Measurements from ENCODE around the gene TAS1R1. TPM values are rescaled to one million over a fixed set of nuclear protein-coding genes. Genes with fewer than 3 reads are reported as not detected.

Gene TAS1R1
- under 1 TPM in 3 of 4 donors, not detected in 1; 0.05 to 0.11 (median 0.10) TPM for polyA plus RNA-seq (ENCODE audit: insufficient read length in 4 of 4)

DNA sequence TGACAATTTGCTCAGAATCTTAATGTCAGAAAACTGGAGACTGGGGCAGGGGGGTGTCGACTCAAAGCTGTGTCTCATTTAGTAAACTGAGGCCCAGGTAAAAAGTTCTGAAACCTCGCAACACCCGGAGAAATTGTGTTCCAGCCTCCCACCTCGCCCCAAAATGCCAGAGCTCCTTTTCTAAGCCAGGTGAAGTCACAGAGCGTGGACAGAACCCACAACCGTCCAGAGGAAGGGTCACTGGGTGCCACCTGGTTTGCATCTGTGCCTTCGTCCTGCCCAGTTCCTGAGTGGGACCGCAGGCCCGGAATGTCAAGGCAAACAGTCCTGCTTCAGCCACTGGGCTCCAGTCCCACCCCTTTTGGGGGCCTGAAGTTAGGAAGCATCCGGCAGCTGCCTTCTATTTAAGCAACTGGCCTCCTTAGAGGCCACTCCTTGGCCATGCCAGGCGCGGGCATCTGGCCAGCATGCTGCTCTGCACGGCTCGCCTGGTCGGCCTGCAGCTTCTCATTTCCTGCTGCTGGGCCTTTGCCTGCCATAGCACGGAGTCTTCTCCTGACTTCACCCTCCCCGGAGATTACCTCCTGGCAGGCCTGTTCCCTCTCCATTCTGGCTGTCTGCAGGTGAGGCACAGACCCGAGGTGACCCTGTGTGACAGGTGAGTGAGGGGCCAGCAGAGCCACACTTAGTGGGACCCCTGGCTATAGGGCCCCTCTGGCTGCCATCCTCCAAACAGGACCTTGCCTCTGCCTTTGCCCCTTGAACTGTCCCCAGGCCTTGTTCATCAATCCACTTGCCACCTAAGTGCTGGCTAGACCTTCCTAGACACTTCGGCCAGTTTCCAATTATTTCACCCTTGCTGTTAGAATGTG is at the start of gene TAS1R1:
TAS1R1 (plus strand) TSS at position 401 of the 872 bp plus-strand sequence; CDS start at position 468, 67 bp downstream.
- DNase-seq (ENCODE audit: low read depth in 4 of 4, low spot score in 2 of 4), result no peak

DNA sequence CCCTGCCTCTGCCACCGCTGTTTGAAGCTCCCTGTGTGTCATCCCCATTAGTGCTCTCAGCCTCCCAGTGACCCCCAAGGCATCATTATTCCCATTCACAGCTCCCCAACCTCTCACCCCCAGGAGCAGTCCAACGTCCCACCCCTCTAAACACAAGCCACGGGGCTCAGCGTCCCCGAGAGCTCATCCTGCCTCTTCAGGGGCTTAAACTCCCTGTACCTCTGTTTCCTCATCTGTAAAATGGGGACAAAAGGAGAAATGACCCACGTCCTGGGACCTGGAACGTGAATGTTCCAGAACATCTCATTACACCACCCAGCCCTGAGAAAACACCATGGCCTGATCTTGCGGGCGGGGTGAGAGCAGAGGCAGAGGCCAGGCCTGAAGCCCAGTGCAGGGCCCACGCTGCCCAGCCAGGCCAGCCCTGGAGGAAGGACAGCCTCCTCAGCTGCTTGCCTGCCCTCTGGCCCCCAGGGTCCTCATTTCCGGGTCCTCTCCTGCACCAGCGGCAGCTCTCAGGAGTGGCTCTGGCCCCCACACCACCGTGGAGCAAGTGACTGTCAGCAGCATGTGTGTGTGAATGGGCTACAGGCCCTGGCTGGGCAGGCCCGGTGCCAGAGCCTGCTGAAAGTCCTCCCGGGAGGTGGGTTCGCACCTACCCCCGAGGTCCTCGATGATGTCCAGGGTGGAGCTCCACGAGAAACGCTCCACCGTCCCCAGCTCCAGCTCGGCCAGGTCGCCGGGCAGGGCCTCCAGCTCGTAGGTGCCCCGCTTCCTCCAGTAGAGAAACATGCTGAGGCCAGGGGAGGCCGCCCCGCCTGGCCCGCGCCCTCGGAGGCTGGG is 49.5 kb upstream of the TAS1R1 start:
- no peak for DNase-seq (ENCODE audit: low read depth in 4 of 4, low spot score in 2 of 4)

DNA sequence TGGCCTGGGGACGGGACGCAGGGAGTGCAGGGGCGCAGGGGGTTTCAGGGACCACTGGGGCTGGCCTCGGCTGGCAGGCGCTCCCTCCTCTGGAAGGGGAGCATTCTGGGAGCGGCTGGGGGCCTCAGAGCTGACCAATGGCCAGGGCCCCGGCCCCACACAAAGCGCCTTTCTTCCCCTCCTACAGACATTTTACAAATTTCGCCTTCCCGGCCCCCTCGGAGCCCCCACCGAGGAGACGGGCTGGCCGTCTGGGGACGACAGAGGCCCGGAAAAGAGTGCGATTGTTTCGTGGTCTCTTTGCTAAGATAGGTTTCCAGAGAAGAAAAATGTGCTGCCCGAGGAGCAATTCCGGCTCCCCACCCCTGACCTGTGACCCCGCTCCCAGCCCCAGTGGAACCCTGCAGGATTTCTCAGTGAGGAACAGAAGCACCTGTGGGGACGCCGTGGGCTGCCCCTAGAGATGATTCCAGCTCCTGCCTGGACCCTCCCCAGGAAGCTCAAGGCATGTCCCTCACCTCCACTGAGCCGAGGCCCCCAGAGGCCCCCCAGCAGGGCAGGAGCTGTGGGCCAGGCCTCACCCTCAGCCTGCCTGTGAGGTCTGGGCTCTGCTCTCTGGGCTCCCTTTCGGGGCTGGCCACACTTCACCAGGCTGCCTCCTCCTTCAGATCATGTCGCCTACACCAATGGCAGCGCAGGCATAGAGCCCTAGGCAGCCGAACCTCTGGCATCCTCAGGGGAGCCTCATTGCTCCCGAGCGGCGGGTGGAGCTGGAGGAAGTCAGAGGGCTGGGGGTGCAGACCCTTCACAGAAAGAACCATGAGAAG is 48.7 kb upstream of the TAS1R1 start:
- no peak for DNase-seq (ENCODE audit: low read depth in 4 of 4, low spot score in 2 of 4)

DNA sequence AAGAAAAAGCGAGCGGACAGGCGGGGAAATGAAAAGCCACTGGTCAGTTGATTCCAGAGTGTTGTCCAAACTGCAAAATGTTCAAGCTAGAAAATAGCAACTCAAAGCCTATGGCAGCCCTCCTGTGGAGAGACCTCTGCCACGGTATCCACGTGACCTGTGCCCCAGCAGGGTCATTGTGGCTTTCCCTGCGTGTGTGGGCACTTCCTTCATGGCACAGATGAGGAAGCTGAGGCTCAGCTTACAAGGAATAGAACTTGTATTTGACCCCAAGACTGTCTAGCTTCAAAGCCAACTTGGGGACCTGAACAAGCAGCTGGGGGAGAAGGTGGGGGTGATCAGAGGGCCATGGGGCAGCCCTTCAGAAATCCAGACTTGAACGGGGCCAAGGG is 48.1 kb upstream of the TAS1R1 start:
- no peak for DNase-seq (ENCODE audit: low read depth in 4 of 4, low spot score in 2 of 4)

DNA sequence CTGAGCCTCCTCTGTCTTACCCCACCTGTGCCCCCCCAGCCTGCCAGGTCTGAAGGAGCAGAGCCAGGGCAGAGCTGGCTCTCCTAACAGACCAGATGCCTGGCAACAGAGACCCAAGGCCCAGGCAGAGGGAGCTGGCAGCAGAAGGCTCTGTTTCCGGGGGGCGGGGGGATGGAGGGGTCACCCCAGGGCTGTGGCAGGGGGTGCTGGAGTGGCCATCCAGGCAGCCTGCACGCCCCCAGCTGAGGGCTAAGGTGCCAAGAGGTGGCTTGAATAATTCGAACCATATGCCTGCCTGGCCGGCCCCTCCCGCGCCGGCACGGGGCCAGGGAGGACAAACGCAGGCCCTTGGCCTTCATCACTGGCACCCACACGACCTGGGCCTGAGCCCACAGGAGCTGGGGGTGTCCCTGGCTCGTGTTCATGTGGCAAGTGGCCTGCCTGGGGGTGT is 47.6 kb upstream of the TAS1R1 start:
- DNase-seq (ENCODE audit: low read depth in 4 of 4, low spot score in 2 of 4), result no peak

DNA sequence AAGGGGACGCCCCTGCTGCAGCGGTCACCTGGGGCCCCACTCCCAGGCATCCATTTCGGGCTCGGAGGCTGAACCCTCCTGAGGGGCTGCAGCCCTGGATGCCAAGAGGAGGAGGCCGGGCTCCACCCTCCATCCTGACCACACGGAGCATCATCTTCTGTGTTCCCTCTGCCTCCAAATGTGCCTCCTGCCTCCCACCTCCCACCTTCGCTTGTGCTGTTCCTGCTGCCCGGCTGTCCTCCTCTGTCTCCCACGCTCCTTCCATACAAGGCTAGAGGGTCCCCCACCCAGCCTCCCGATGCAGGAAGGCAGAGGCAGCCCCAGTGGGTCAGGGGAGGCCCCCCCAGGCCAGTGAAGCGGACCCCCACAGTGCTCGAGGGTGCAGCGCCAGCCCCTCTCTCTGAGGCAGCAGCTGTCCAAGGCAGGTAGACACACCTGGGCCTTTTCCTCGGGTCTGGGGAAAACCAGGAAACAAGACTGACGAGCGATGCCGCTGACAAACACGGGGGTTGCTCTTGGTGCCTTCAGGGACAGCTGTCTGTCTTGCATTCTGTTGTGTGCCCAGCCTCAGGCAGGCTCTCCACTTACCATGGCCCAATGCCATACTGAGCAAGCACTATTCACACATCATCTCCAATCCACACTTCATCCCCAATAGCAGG is 46.8 kb upstream of the TAS1R1 start:
- DNase-seq (ENCODE audit: low read depth in 4 of 4, low spot score in 2 of 4), result no peak

DNA sequence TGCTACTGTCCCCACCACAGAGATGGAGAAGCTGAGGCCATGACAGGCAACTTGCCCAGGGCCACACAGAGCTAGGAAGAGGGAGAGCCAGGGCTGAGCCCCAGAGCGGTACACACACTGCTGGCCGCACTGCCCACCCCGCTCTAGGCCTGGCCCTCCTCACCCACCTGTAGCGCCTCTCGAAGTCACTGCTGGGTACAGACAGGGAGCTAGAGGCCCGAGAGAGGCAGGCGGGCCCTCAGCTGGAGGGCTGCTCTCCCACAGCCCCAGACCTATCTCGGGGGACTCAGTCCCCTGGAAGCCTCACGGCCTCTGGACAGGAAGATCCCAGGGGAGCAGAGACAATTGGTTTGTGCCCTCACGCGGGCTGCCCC is 46.3 kb upstream of the TAS1R1 start:
- no peak for DNase-seq (ENCODE audit: low read depth in 4 of 4, low spot score in 2 of 4)

DNA sequence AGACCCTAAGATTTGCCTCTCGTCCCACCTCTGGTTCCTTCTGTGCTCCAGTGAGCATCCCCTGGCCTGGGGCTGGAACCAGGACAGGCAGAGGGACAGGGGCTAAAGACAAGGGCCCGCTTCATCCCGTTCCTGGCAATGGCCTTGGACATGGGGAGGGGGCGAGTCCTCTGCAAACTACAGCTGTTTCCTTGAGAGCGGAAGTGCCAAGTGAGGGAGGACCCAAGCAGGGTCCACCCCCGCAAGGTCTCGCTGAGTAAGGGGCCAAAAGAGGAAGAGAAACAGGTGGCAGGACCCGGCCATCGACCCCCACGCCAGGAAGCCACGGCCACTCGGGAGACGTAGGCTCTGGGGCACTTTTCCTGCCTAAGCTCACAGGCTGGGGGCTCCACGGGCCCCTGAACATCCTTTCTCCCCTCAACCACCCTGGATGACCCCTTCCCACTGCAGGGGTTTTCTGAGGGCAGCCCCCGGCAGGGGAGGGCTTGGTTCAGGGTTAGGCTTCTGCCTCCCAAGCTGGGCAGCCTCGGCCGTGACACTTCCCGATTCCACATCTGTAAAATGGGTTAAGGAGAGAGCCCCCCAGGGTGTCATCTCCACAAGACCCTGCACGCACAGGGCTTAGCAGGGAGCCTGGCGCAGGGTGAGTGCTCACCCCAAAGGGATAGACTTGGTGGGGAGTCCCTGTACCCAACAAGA is 45.7 kb upstream of the TAS1R1 start:
- DNase-seq (ENCODE audit: low read depth in 4 of 4, low spot score in 2 of 4), result no peak

DNA sequence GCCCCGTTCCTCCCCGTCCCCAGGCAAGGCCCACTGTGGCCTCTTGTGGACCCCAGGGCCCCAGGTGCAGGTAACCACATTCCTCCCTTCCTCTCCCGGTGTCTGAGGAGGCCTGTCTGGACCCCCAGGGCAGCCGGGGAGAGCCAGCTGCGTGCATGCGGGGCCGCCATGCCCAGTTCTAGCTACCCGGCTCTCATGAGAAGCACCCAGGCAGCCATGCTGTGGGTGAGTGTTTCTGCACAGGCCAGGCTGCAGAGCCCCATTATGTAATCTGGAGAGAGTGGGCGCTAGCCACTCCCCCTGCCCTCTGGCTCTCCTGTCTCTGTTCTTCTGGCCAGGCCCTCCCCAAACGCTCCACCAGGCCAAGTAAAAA is 45.2 kb upstream of the TAS1R1 start:
- no peak for DNase-seq (ENCODE audit: low read depth in 4 of 4, low spot score in 2 of 4)

DNA sequence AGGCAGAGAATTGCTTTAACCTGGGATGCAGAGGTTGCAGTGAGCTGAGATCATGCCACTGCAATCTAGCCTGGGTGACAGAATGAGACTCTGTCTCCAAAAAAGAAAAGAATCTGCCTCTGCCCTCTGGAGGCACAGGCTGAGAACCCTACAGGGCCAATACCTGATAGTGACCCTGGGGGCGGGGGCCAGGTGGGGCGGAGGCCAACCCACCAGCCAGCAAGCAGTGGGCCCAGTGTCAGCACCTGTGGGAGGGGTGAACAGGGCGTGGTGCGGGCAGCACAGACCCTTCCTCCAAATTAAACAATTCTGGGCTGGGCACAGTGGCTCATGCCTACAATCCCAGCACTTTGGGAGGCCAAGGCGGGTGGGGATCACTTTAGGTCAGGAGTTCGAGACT is 44.6 kb upstream of the TAS1R1 start:
- DNase-seq (ENCODE audit: low read depth in 4 of 4, low spot score in 2 of 4), result no peak

DNA sequence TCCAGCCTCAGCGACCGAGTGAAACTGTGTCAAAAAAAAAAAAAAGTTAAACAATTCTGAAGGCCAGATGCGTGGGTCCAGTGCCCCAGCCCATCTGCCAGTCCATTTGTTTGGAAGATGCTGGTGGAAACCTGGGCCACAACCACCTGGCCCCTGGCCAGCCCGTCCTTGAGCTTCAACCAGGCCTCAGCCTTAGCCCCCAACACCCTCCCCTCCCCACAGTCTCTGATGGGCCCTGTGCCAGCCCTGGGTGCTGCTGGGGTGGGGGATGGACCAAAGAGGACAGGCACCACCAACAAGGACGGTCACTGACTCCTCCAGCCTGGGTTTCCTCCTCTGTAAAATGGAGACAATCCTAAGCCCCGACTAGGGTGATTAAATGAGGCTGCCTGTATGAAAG is 44.1 kb upstream of the TAS1R1 start:
- no peak for DNase-seq (ENCODE audit: low read depth in 4 of 4, low spot score in 2 of 4)

DNA sequence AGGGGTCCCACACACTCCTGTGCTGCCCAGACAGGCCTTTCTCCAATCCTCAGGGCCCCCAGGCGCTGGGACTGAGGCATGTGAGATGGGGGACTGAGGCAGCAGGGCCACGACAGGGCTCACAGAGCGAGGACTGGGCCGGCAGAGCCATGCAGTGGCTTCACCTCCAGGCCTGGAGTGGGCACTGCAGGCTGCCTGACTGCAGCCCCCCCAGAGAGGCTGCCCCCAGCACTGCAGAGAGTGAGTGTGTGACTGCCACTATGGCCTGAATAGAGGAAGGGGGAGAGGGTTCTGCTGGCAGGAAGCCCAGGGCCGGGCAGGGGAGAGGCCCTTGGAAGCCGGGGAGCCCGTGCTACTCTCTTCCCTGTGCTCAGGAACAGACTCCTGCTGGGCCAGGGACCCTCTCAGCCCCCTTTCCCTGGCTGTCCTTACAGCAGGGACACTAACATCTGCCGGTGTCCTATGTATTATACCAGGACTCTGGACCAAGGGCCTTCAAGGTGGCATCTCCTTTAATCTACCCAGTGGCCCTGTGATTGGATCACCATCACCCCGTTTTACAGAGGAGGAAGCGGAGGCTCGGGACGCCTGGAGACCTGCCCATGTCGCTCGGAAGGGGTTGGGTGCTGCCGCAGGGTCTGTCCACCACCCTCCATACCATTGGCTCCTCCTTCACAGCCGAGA is 43.4 kb upstream of the TAS1R1 start:
- no peak for DNase-seq (ENCODE audit: low read depth in 4 of 4, low spot score in 2 of 4)

DNA sequence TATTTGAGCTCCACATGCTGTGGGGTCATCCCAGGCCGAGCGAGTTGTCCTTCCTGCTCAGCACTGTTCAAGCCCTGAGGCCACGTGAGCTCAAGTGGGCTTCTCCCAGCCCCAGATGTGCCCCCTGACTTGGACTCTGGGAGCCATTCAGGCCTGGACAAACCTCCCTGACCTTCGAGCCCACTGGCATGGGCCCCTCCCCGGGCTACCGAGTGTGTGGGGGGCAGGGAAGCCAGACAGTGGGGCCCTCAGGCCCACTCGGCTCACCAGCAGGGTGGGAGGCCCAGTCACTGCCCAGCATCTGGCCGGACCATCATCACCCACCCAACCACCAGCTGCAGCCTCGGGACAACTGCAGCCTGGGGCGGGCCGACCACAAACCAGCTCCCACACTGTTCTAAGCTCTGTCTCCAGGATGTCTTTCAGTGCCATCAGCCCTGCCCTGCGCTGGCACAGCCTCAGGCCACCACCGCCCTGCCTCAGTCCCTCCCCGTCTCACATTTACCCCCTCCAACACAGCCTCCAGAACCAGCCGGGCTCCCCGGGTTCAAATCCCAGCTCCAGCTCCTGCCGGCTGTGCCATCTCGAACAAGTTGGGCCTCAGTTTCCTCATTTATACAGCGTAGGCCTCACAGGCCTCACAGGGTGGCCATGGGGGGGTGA is 42.7 kb upstream of the TAS1R1 start:
- no peak for DNase-seq (ENCODE audit: low read depth in 4 of 4, low spot score in 2 of 4)

DNA sequence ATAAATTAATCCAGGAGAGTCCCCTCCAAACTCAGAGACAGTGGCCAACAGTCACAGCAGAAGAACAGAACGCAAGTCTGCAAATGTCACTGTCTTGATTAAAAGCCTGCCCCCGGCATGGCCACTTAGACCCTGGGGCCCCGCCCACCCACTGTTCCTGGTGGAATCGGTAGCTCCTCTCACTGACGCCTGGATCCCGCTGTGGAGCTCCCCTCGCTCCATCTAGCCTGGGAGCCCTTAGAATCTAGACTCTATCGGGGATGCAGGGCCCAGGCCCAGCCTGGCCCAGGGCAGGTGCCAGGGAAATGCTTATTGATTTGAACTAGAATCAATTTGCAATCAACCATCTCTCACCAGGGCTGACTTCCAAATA is 42.2 kb upstream of the TAS1R1 start:
- DNase-seq (ENCODE audit: low read depth in 4 of 4, low spot score in 2 of 4), result no peak

DNA sequence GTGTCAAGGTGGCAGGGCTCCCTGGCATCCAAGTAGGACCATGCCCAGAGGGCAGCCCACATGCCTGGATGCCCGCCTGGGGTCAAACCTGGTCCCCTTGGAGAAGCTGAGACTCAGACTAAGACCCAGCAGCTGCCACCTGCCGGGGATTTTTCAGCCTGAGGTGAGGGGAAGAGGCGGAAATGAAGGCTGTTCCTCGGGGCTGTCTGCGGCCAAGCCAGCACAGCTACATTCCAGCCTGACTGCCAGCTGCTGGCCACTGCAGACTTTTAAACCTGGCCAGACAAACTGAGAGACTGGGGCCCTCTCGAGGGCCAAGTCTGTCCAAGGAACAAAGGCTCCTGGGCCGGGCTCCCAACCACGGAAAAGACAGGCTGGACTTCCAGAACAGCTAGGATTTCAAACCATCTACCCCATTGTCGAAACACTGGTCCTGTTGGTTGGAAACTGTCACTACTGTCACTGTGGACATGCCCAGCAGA is 41.7 kb upstream of the TAS1R1 start:
- no peak for DNase-seq (ENCODE audit: low read depth in 4 of 4, low spot score in 2 of 4)

DNA sequence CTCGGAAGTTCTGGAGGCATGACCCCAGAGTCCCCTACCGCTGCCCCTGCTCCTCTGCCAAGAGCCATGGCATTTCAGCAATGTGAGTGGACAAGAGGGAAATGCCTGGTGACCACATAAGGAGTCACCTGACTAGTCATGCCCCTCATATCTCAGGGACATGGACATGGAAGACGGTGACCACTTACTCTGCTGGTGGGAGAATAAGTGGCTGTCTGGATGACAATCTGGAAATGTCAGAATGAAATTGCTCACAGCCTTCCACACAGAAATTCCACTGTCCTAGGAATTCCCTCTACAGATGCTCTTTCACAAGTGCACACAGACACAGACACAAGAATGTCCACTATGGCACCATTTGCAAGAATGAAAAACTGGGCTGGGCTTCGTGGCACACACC is 39.3 kb upstream of the TAS1R1 start:
- DNase-seq (ENCODE audit: low read depth in 4 of 4, low spot score in 2 of 4), result no peak

DNA sequence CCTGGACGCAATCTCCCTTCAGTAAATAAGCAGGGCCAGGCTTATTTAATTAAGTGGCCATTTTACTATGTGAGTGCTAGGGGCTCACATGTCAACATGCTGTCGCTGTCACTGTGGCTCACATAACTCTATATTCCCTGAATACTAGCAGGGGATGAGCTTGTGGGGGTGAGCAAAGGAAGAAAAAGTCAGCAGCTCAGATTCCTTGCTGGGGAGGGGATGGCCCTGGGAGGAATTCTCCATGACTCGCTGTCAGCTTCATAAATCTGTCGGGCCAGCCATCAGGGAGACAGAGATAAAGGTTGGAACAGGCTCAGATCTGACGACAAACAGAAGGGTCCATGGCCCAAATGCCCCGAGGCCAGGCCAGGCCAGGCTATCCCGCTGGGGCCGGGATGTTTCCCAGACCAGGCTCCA is 37.7 kb upstream of the TAS1R1 start:
- no peak for DNase-seq (ENCODE audit: low read depth in 4 of 4, low spot score in 2 of 4)

DNA sequence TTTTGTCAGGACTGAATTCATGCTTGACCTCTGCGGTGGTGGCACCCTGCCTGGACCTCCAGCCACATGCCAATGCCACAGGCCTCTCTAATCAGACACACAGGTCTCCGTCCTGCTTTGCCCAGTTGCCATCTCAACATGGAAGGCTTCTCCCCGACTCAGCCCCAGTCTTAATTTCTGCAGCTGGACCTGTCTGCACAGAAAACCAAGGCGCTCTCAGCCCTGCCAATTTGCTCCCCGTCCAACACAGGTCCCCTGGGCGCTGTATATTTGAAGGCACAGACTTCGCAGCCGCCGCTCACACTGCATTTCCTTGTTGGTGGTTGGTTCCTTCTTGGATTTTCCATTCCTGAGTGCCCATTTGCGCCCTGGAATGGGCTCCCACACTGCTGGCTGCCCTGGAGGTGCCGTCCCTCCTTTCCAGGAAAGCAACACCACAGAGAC is 35.6 kb upstream of the TAS1R1 start:
- no peak for DNase-seq (ENCODE audit: low read depth in 4 of 4, low spot score in 2 of 4)

All from left renal cortex interstitium (tissue), 4 donors.